HCT116 (cell line): ENCODE results near the gene NLRC5.

Experiments used
- EZH2 ChIP-seq: fragments of 200-600 bp; sonication (generic); IDR thresholded peaks from 2 replicates; pipeline ENCODE4 v1.6.1; 2017; ENCODE audit warnings: antibody characterized with exemption, mixed run types
- POLR2A ChIP-seq: IDR thresholded peaks from 2 replicates; pipeline ENCODE4 v1.7.0; 2011; ENCODE audit warnings: borderline replicate concordance; ENCODE audit not compliant: insufficient read depth, insufficient read length; ENCODE audit errors: extremely low read depth
- RAD21 ChIP-seq: IDR thresholded peaks from 2 replicates; pipeline ENCODE4 v1.6.1; 2012; ENCODE audit warnings: low read depth, mild to moderate bottlenecking
- SP1 ChIP-seq: IDR thresholded peaks from 2 replicates; pipeline ENCODE4 v1.6.1; 2012; ENCODE audit warnings: low read depth
- ZFX ChIP-seq: fragments of 450-650 bp; IDR thresholded peaks from 2 replicates; pipeline ENCODE4 v1.6.1; 2017
- TF ChIP-seq, protein P1 (sequence below), 3 experiments: fragments of 200-600 bp in 1 of 3; sonication (generic) in 1 of 3; IDR thresholded peaks in 2 of 3; conservative IDR thresholded peaks in 1 of 3; 2 replicates each; pipeline ENCODE4 v1.5.1; 2012 to 2017; ENCODE audit warnings: low read depth in 2 of 3, low read length in 2 of 3, antibody characterized with exemption in 1 of 3, borderline replicate concordance in 1 of 3, control low read depth in 1 of 3, mild to moderate bottlenecking in 1 of 3, mixed read lengths in 1 of 3, mixed run types in 1 of 3, moderate library complexity in 1 of 3; ENCODE audit not compliant: insufficient read depth in 1 of 3
- TF ChIP-seq, protein P2 (sequence below): IDR thresholded peaks from 2 replicates; pipeline ENCODE4 v1.6.1; 2012

DNA sequence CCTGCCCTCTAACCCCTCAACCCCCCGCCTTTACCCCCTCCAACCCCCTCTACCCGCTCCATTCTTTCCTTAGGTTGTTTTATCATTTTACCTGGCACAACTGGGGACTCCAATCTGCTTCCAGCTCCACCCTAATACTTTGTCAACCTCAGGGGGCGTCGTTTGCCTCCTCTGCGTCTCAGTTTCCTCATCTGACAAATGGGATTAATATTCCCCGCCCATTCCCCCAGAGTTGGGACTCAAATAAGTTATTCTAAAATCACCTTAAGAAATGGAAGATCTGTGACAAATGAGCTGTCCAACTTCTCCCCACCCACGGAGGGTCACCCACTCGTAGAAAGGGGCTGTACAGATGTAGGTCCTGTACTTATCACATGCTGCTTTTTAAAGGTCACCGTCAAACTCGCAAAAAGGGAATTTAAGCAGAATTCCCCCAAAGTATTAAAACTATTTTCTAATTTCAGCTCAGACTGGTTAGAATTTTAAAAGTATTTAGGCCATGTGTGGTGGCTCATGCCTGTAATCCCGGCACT is 62.4 kb downstream of the NLRC5 start:
- TF ChIP-seq ZFX (no peak), EZH2 (no peak), SP1 (no peak), POLR2A (no peak), RAD21 (no peak)
- TF ChIP-seq, protein P1, sequence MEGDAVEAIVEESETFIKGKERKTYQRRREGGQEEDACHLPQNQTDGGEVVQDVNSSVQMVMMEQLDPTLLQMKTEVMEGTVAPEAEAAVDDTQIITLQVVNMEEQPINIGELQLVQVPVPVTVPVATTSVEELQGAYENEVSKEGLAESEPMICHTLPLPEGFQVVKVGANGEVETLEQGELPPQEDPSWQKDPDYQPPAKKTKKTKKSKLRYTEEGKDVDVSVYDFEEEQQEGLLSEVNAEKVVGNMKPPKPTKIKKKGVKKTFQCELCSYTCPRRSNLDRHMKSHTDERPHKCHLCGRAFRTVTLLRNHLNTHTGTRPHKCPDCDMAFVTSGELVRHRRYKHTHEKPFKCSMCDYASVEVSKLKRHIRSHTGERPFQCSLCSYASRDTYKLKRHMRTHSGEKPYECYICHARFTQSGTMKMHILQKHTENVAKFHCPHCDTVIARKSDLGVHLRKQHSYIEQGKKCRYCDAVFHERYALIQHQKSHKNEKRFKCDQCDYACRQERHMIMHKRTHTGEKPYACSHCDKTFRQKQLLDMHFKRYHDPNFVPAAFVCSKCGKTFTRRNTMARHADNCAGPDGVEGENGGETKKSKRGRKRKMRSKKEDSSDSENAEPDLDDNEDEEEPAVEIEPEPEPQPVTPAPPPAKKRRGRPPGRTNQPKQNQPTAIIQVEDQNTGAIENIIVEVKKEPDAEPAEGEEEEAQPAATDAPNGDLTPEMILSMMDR (IDR thresholded peaks at IDR 0.05 in 2 of 3, conservative IDR thresholded peaks at IDR 0.05 in 1 of 3; ENCODE audit: borderline replicate concordance in 1 of 3, insufficient read depth in 1 of 3, low read depth in 2 of 3, low read length in 2 of 3), result no peak
- TF ChIP-seq, protein P2, sequence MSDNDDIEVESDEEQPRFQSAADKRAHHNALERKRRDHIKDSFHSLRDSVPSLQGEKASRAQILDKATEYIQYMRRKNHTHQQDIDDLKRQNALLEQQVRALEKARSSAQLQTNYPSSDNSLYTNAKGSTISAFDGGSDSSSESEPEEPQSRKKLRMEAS, result no peak
